ENCODE data around the gene SBK1. TPM values are rescaled to one million over a fixed set of nuclear protein-coding genes. Genes with fewer than 3 reads are reported as not detected.

Gene SBK1
- total and polyA plus RNA-seq, 2 of the 4 experiments (the other 2 are of a cell fraction) = under 0.01 to 0.05 TPM

DNA sequence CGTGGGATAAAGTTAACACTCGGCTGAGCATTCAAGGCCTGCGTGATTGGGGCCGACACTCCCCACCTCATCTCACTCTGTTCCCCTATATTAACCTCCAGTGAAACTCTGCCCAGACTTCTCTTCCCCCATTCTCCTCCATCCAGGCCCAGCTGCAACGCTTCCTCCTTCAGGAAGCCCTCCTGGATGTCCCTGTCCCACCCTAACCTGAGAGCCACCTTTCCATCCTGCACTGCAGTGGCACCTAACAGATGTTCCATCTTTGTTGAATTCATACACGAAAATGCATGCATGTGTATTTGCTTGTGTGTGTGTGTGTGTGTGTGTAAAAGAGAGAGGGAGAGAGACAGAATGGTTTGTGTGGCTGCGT is 32.6 kb upstream of the SBK1 start:
- in situ Hi-C loops (cut with MboI; ENCODE audit: low sequenced_read_pairs) = loop anchor here (10.0 kb wide), 1 partner anchor 55 kb away; no protein-coding TSS in a partner anchor
- Histone ChIP-seq H2BK20ac (ENCODE audit: low read depth, low read length) (no peak overlapping the region), H3K27ac (ENCODE audit: insufficient read depth, low read length) (no peak overlapping the region), H2AFZ (replicated peaks; ENCODE audit: low read length, poor library complexity) (no peak overlapping the region), H2BK5ac (ENCODE audit: low read depth, low read length, poor library complexity, severe bottlenecking) (no peak overlapping the region), H3K14ac (replicated peaks; ENCODE audit: low read depth, low read length) (no peak overlapping the region), H3K4me3 (ENCODE audit: insufficient read depth, low read depth, low read length) (no peak overlapping the region), H2BK120ac (ENCODE audit: low read depth, low read length) (no peak overlapping the region), H3K4ac (ENCODE audit: low read depth, low read length) (no peak overlapping the region), H3K4me1 (ENCODE audit: control insufficient read depth, insufficient read depth, low read length) (no peaks in the 10 kb centered on the region), H3K18ac (ENCODE audit: low read depth, low read length) (no peak overlapping the region), H3K27me3 (ENCODE audit: control insufficient read depth, insufficient read depth, low read length) (peaks cover 62% of the 10 kb centered on the region), H3K9ac (ENCODE audit: low read depth, low read length) (no peak overlapping the region), H4K5ac (ENCODE audit: low read depth, low read length) (no peak overlapping the region), H2AK5ac (ENCODE audit: low read depth, low read length) (no peak overlapping the region), H3K36me3 (ENCODE audit: control insufficient read depth, insufficient read depth, low read length) (no peaks in the 10 kb centered on the region), H3K9me1 (ENCODE audit: insufficient read depth, low read length) (no peaks in the 10 kb centered on the region), H4K20me1 (ENCODE audit: insufficient read depth, low read length) (no peaks in the 10 kb centered on the region), H4K8ac (ENCODE audit: low read depth in 2 of 2, low read length in 2 of 2) (no peak overlapping the region), H3K23ac (ENCODE audit: low read depth, low read length) (no peak overlapping the region), H3K4me2 (ENCODE audit: low read depth, low read length) (no peak overlapping the region), H3K56ac (ENCODE audit: extremely low read depth, insufficient read depth, low read length) (no peak overlapping the region), H3K9me3 (ENCODE audit: control insufficient read depth, insufficient read depth, low read length) (0 out of 2 replicates have a peak, but pooled peaks cover 2% of the 10 kb centered on the region), H2BK15ac (ENCODE audit: low read depth, low read length) (no peak overlapping the region), H3K79me1 (ENCODE audit: low read depth in 1 of 2, low read length in 2 of 2) (no peaks in the 10 kb centered on the region), H4K91ac (ENCODE audit: insufficient read depth, low read depth, low read length) (no peak overlapping the region), H2AK9ac (replicated peaks; ENCODE audit: low read depth, low read length, poor library complexity) (no peak overlapping the region)
- ATAC-seq (ENCODE audit: low read depth) (no peak), DNase-seq (no peak)
- TF ChIP-seq SMC3 (IDR thresholded peaks at IDR 0.05; ENCODE audit: low read depth, low read length) (no peak), MAZ (IDR thresholded peaks at IDR 0.05; ENCODE audit: borderline replicate concordance, low read depth, low read length) (no peak), BHLHE40 (IDR thresholded peaks at IDR 0.05; ENCODE audit: low read depth, low read length) (no peak), RAD21 (IDR thresholded peaks at IDR 0.05; ENCODE audit: low read length) (no peak), MAFK (IDR thresholded peaks at IDR 0.05; ENCODE audit: low read depth, low read length) (no peak), RCOR1 (IDR thresholded peaks at IDR 0.05; ENCODE audit: insufficient replicate concordance, low read length) (no peak), CEBPB (IDR thresholded peaks at IDR 0.05; ENCODE audit: low read depth, low read length) (no peak), CHD1 (IDR thresholded peaks at IDR 0.05; ENCODE audit: low read depth, low read length) (no peak), FOS (IDR thresholded peaks at IDR 0.05; ENCODE audit: low read depth, low read length) (no peak), POLR2A (IDR thresholded peaks at IDR 0.05; ENCODE audit: low read depth, low read length) (no peak), NFE2L2 (IDR thresholded peaks at IDR 0.05; ENCODE audit: low read depth, low read length) (no peak), MXI1 (IDR thresholded peaks at IDR 0.05; ENCODE audit: borderline replicate concordance, low read depth, low read length) (no peak), RFX5 (IDR thresholded peaks at IDR 0.05; ENCODE audit: low read depth, low read length) (no peak)
- TF ChIP-seq, protein P1, sequence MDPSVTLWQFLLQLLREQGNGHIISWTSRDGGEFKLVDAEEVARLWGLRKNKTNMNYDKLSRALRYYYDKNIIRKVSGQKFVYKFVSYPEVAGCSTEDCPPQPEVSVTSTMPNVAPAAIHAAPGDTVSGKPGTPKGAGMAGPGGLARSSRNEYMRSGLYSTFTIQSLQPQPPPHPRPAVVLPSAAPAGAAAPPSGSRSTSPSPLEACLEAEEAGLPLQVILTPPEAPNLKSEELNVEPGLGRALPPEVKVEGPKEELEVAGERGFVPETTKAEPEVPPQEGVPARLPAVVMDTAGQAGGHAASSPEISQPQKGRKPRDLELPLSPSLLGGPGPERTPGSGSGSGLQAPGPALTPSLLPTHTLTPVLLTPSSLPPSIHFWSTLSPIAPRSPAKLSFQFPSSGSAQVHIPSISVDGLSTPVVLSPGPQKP (IDR thresholded peaks at IDR 0.05; ENCODE audit: borderline replicate concordance, low read depth, low read length) = no peak
- TF ChIP-seq, protein P2, sequence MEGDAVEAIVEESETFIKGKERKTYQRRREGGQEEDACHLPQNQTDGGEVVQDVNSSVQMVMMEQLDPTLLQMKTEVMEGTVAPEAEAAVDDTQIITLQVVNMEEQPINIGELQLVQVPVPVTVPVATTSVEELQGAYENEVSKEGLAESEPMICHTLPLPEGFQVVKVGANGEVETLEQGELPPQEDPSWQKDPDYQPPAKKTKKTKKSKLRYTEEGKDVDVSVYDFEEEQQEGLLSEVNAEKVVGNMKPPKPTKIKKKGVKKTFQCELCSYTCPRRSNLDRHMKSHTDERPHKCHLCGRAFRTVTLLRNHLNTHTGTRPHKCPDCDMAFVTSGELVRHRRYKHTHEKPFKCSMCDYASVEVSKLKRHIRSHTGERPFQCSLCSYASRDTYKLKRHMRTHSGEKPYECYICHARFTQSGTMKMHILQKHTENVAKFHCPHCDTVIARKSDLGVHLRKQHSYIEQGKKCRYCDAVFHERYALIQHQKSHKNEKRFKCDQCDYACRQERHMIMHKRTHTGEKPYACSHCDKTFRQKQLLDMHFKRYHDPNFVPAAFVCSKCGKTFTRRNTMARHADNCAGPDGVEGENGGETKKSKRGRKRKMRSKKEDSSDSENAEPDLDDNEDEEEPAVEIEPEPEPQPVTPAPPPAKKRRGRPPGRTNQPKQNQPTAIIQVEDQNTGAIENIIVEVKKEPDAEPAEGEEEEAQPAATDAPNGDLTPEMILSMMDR (conservative IDR thresholded peaks at IDR 0.05; ENCODE audit: low read depth, low read length) = no peak
- TF ChIP-seq, protein P3, sequence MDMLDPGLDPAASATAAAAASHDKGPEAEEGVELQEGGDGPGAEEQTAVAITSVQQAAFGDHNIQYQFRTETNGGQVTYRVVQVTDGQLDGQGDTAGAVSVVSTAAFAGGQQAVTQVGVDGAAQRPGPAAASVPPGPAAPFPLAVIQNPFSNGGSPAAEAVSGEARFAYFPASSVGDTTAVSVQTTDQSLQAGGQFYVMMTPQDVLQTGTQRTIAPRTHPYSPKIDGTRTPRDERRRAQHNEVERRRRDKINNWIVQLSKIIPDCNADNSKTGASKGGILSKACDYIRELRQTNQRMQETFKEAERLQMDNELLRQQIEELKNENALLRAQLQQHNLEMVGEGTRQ (IDR thresholded peaks at IDR 0.05; ENCODE audit: low read depth, low read length) = no peak
- ChIA-PET POLR2A (ENCODE audit: unreplicated experiment) (no interaction called here), CTCF (no interaction called here)
- dilution Hi-C loops (cut with HindIII; ENCODE audit: low sequenced_read_pairs, unreplicated experiment) = no loop called here
- intact Hi-C loops (cut with micrococcal nuclease) = no loop called here
- WGBS, 2 experiments (ENCODE audit: extremely low coverage in 2 of 2, insufficient read length in 1 of 2) = 27% methylated on average over 3 of the region's 7 CpGs; no CpG with 5 or more reads in 1 of the 2 experiments
- BruUV-seq (replicated peaks) = no TSS peak

All from IMR-90 (cell line).